Mesothelial cell of epicardium (in vitro differentiated cells): Measurements from ENCODE around the gene MARCHF9. TPM values are rescaled to one million over a fixed set of nuclear protein-coding genes. Genes with fewer than 3 reads are reported as not detected.

Experiments
- DNase-seq, 2 experiments: peaks; one replicate each; pipeline ENCODE4 v3.0.0; 2021; ENCODE audit warnings: low spot score in 2 of 2; ENCODE audit not compliant: unreplicated experiment in 2 of 2
- H3K27ac Mint-ChIP-seq: 2 replicates; pipeline ENCODE4 v1.8.0; 2021; ENCODE audit warnings: mixed read lengths
- H3K27me3 Mint-ChIP-seq: 2 replicates; pipeline ENCODE4 v1.8.0; 2021; ENCODE audit warnings: low read depth, mixed read lengths
- H3K36me3 Mint-ChIP-seq: 2 replicates; pipeline ENCODE4 v1.8.0; 2021; ENCODE audit warnings: mixed read lengths
- H3K4me1 Mint-ChIP-seq: 2 replicates; pipeline ENCODE4 v1.8.0; 2021; ENCODE audit warnings: mixed read lengths
- H3K4me3 Mint-ChIP-seq: 2 replicates; pipeline ENCODE4 v1.8.0; 2021; ENCODE audit warnings: mild to moderate bottlenecking, moderate library complexity, mixed read lengths
- H3K9me3 Mint-ChIP-seq: 2 replicates; pipeline ENCODE4 v1.8.0; 2021; ENCODE audit warnings: mixed read lengths
- total RNA-seq: library from RNA; stranded (reverse); gene quantifications from 3 replicates; pipeline ENCODE4 v1.2.1, GENCODE V29; 2021
- TF ChIP-seq, protein P1 (sequence below): fragments of 200-600 bp; sonication (generic); IDR thresholded peaks from one replicate; pipeline ENCODE4 v1.5.0; 2021; ENCODE audit warnings: antibody characterized with exemption; ENCODE audit not compliant: unreplicated experiment

The MARCHF9 gene
- total RNA-seq, 1 donor from 2014 or later, result 12.7 TPM

DNA sequence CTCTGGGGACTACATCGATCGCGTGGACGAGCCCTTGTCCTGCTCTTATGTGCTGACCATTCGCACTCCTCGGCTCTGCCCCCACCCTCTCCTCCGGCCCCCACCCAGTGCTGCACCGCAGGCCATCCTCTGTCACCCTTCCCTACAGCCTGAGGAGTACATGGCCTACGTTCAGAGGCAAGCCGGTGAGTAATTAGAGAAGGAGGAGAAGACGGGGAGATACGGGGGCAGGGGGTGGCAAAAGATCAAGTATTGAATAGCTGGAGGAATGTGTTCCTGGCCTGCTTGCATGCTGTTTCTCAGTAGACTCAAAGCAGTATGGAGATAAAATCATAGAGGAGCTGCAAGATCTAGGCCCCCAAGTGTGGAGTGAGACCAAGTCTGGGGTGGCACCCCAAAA, 39.1 kb upstream of the MARCHF9 start:
- Mint-ChIP-seq H3K27me3 (no peaks in the 10 kb centered on the region), H3K4me3 (no peak overlapping the region), H3K4me1 (no peaks in the 10 kb centered on the region), H3K27ac (no peak overlapping the region), H3K36me3 (peaks cover 41% of the 10 kb centered on the region), H3K9me3 (peaks cover 8% of the 10 kb centered on the region)
- DNase-seq, result peak in 1 of 2 experiments; percentile 13
- TF ChIP-seq, protein P1, sequence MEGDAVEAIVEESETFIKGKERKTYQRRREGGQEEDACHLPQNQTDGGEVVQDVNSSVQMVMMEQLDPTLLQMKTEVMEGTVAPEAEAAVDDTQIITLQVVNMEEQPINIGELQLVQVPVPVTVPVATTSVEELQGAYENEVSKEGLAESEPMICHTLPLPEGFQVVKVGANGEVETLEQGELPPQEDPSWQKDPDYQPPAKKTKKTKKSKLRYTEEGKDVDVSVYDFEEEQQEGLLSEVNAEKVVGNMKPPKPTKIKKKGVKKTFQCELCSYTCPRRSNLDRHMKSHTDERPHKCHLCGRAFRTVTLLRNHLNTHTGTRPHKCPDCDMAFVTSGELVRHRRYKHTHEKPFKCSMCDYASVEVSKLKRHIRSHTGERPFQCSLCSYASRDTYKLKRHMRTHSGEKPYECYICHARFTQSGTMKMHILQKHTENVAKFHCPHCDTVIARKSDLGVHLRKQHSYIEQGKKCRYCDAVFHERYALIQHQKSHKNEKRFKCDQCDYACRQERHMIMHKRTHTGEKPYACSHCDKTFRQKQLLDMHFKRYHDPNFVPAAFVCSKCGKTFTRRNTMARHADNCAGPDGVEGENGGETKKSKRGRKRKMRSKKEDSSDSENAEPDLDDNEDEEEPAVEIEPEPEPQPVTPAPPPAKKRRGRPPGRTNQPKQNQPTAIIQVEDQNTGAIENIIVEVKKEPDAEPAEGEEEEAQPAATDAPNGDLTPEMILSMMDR, result no peak

GRCh38 chr12:57716305-57716704, 38.6 kb upstream of the MARCHF9 start:
- Mint-ChIP-seq H3K4me3 (no peak overlapping the region), H3K36me3 (peaks cover 42% of the 10 kb centered on the region), H3K27me3 (no peaks in the 10 kb centered on the region), H3K27ac (no peak overlapping the region), H3K4me1 (no peaks in the 10 kb centered on the region), H3K9me3 (peaks cover 8% of the 10 kb centered on the region)
- TF ChIP-seq, protein P1, result no peak
- DNase-seq, result peak in 1 of 2 experiments; percentile 35

DNA sequence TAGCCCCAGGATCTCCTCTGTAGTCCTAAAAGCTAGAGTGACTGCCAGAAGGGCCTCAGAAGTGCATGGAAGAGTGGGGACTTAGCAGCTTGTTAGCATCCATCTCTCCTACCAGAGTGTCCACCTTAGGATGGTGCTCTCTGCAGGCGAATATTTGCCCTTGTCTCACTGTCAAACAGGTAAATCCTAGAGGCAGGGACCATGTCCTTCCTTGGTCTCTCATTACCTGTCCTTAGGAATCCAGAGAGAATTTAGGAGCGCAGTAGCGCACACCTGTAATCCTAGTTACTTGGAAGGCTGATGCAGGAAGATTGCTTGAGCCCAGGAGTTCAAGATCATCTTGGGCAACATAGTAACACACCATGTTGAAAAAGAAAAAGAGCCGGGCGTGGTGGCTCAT, 37.8 kb upstream of the MARCHF9 start:
- no peaks in the 10 kb centered on the region for H3K4me1 Mint-ChIP-seq
- DNase-seq, result no peak
- H3K27ac Mint-ChIP-seq, result no peak overlapping the region
- no peaks in the 10 kb centered on the region for H3K27me3 Mint-ChIP-seq
- no peak overlapping the region for H3K4me3 Mint-ChIP-seq
- peaks cover under 1% of the 10 kb centered on the region for H3K9me3 Mint-ChIP-seq
- TF ChIP-seq, protein P1, result no peak
- H3K36me3 Mint-ChIP-seq, result peaks cover 42% of the 10 kb centered on the region

GRCh38 chr12:57717846-57718640, 36.9 kb upstream of the MARCHF9 start:
- H3K36me3 Mint-ChIP-seq, result peaks cover 36% of the 10 kb centered on the region
- H3K4me1 Mint-ChIP-seq, result no peaks in the 10 kb centered on the region

GRCh38 chr12:57718641-57719528, 36.0 kb upstream of the MARCHF9 start:
- Mint-ChIP-seq H3K9me3 (no peaks in the 10 kb centered on the region), H3K36me3 (peaks cover 30% of the 10 kb centered on the region), H3K27me3 (peaks cover 13% of the 10 kb centered on the region), H3K4me3 (no peak overlapping the region), H3K4me1 (no peaks in the 10 kb centered on the region), H3K27ac (no peak overlapping the region)
- DNase-seq, result peak in 1 of 2 experiments; percentile 25
- TF ChIP-seq, protein P1, result no peak

More at GRCh38 chr12:57717846-57718640, 36.9 kb upstream of the MARCHF9 start:
- Mint-ChIP-seq H3K9me3 (no peaks in the 10 kb centered on the region), H3K27me3 (peaks cover 5% of the 10 kb centered on the region), H3K27ac (no peak overlapping the region), H3K4me3 (no peak overlapping the region)
- peak in 1 of 2 experiments; percentile 10 for DNase-seq
- TF ChIP-seq, protein P1, result no peak
